ENCODE results near the gene SLC5A5. TPM values are rescaled to one million over a fixed set of nuclear protein-coding genes. Genes with fewer than 3 reads are reported as not detected.

Gene SLC5A5
- polyA plus RNA-seq, 1 of the 3 experiments (the other 2 are of a cell fraction), result 0.02 TPM

DNA sequence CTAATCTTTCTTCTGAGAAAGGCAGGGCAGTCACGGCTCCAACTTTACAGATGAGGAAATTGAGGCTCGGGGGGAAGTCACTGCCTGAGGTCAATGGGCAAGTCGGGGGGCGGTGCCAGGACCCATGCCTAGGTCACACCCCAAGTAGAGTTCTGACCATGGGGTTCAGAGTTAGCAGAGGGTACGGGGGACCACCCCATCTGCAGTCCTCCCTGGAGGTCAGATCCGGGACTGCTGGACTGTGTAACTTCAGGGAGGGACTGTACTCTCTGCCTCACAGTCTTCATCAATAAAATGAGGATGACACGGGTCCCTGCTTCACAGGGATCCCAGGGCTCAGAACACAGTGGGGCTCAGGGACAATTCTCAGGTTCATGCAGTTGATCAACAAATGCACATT lies 7.7 kb downstream of the SLC5A5 start (continued):
- TF ChIP-seq FOXJ3 (CRISPR knock-in tag; IDR thresholded peaks at IDR 0.05), result no peak
- no peak for TF ChIP-seq RFX5 (IDR thresholded peaks at IDR 0.05; ENCODE audit: low read length)
- TF ChIP-seq, protein P1, sequence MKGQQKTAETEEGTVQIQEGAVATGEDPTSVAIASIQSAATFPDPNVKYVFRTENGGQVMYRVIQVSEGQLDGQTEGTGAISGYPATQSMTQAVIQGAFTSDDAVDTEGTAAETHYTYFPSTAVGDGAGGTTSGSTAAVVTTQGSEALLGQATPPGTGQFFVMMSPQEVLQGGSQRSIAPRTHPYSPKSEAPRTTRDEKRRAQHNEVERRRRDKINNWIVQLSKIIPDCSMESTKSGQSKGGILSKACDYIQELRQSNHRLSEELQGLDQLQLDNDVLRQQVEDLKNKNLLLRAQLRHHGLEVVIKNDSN (IDR thresholded peaks at IDR 0.05; ENCODE audit: borderline replicate concordance, low read depth), result no peak
- TF ChIP-seq, protein P2, sequence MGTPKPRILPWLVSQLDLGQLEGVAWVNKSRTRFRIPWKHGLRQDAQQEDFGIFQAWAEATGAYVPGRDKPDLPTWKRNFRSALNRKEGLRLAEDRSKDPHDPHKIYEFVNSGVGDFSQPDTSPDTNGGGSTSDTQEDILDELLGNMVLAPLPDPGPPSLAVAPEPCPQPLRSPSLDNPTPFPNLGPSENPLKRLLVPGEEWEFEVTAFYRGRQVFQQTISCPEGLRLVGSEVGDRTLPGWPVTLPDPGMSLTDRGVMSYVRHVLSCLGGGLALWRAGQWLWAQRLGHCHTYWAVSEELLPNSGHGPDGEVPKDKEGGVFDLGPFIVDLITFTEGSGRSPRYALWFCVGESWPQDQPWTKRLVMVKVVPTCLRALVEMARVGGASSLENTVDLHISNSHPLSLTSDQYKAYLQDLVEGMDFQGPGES (IDR thresholded peaks at IDR 0.05; ENCODE audit: low read depth, low read length), result no peak
- TF ChIP-seq, protein P3, sequence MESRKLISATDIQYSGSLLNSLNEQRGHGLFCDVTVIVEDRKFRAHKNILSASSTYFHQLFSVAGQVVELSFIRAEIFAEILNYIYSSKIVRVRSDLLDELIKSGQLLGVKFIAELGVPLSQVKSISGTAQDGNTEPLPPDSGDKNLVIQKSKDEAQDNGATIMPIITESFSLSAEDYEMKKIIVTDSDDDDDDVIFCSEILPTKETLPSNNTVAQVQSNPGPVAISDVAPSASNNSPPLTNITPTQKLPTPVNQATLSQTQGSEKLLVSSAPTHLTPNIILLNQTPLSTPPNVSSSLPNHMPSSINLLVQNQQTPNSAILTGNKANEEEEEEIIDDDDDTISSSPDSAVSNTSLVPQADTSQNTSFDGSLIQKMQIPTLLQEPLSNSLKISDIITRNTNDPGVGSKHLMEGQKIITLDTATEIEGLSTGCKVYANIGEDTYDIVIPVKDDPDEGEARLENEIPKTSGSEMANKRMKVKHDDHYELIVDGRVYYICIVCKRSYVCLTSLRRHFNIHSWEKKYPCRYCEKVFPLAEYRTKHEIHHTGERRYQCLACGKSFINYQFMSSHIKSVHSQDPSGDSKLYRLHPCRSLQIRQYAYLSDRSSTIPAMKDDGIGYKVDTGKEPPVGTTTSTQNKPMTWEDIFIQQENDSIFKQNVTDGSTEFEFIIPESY (IDR thresholded peaks at IDR 0.05; ENCODE audit: borderline replicate concordance, low read depth), result no peak
- TF ChIP-seq NFIC (IDR thresholded peaks at IDR 0.05; ENCODE audit: borderline replicate concordance), result no peak

- H3F3A ChIP-seq (replicated peaks; ENCODE audit: insufficient read depth), result no peaks in the 10 kb centered on the region
- TF ChIP-seq RXRA (IDR thresholded peaks at IDR 0.05; ENCODE audit: borderline replicate concordance, low read depth) (no peak), GATA2 (CRISPR knock-in tag; IDR thresholded peaks at IDR 0.05) (no peak), MEF2A (IDR thresholded peaks at IDR 0.05; ENCODE audit: borderline replicate concordance, low read depth) (no peak), RCOR1 (IDR thresholded peaks at IDR 0.05; ENCODE audit: low read length) (no peak), FOSL2 (IDR thresholded peaks at IDR 0.05; ENCODE audit: borderline replicate concordance, low read depth) (no peak), RAD21 (IDR thresholded peaks at IDR 0.05; ENCODE audit: low read length) (no peak), NRF1 (IDR thresholded peaks at IDR 0.05; ENCODE audit: low read depth, low read length) (no peak), PBX3 (IDR thresholded peaks at IDR 0.05) (no peak), CTCF (IDR thresholded peaks at IDR 0.05) (no peak), NFIC (IDR thresholded peaks at IDR 0.05; ENCODE audit: borderline replicate concordance) (no peak)
- TF ChIP-seq, protein P2 (IDR thresholded peaks at IDR 0.05; ENCODE audit: low read depth, low read length), result no peak
- no peaks in the 10 kb centered on the region for H3K36me3 ChIP-seq (replicated peaks in 1 of 2; ENCODE audit: control insufficient read depth in 1 of 2, insufficient read depth in 2 of 2, low read length in 1 of 2)
- H3K79me2 ChIP-seq (ENCODE audit: insufficient read depth), result no peaks in the 10 kb centered on the region
- no peaks in the 10 kb centered on the region for H4K20me1 ChIP-seq (ENCODE audit: insufficient read depth)
- ChIA-PET CTCF (no interaction called here), POLR2A (no interaction called here)
- no peaks in the 10 kb centered on the region for H3K4me1 ChIP-seq (ENCODE audit: control insufficient read depth in 1 of 2, insufficient read depth in 2 of 2, low read depth in 1 of 2, low read length in 1 of 2)
- peaks cover 37% of the 10 kb centered on the region for H3K27me3 ChIP-seq (ENCODE audit: insufficient read depth)
- no peak overlapping the region for H3K4me2 ChIP-seq
- peak; percentile 31 for DNase-seq
- no peak overlapping the region for H3K9ac ChIP-seq
- H3K9me2 ChIP-seq, result no peaks in the 10 kb centered on the region
- H3K27ac ChIP-seq (ENCODE audit: low read depth in 2 of 2, low read length in 1 of 2), result no peak overlapping the region
- no peaks in the 10 kb centered on the region for H3K9me3 ChIP-seq
- 12% methylated on average over 5 of the region's 7 CpGs for WGBS (ENCODE audit: low lambda C conversion rate)
- no peak overlapping the region for H2AFZ ChIP-seq (ENCODE audit: low read depth)
- H3K4me3 ChIP-seq (ENCODE audit: low read depth in 2 of 2, low read length in 1 of 2), result no peak overlapping the region
These were observed 10.0 kb downstream of the SLC5A5 start for GRCh38 chr19:17881701-17882100.
